PC-9 (cell line): ENCODE results near the gene PLEKHG4B. TPM values are rescaled to one million over a fixed set of nuclear protein-coding genes. Genes with fewer than 3 reads are reported as not detected.

Experiments used
- BruUV-seq: library from RNA; stranded (reverse); fragments of 400-500 nt; replicated peaks from 2 replicates; lab custom pipeline; 2021; lab: Mats Ljungman, UMichigan
- CTCF ChIA-PET: fragments of 300-600 bp; sonication (Branson Sonifier 250); formaldehyde crosslinking; loops from one replicate; lab custom pipeline; 2022; ENCODE audit warnings: antibody characterized with exemption; lab: Charles Lee
- POLR2A ChIA-PET: fragments of 300-600 bp; sonication (Branson Sonifier 250); formaldehyde crosslinking; loops from one replicate; lab custom pipeline; 2022; ENCODE audit warnings: antibody characterized with exemption; ENCODE audit not compliant: unreplicated experiment; lab: Charles Lee
- DNase-seq, 2 experiments: peaks; one replicate each; pipeline versions ENCODE4 v3.0.0 to v3.0.0-alpha.2; 2015 to 2022; ENCODE audit warnings: mixed read lengths in 1 of 2
- H2AFZ ChIP-seq: fragments of 200-600 bp; sonication (generic); 2 replicates; pipeline ENCODE4 v1.8.1; 2017; ENCODE audit warnings: antibody characterized with exemption
- H3F3A ChIP-seq: fragments of 200-600 bp; sonication (generic); 2 replicates; pipeline ENCODE4 v1.8.1; 2017; ENCODE audit warnings: antibody characterized with exemption, mild to moderate bottlenecking, low read depth; ENCODE audit not compliant: insufficient read depth
- H3K27ac ChIP-seq: fragments of 200-600 bp; sonication (generic); 2 replicates; pipeline ENCODE4 v1.6.1; 2016; ENCODE audit warnings: mixed run types
- H3K27me3 ChIP-seq: fragments of 200-600 bp; sonication (generic); 2 replicates; pipeline ENCODE4 v1.6.1; 2016; ENCODE audit warnings: low read depth, mixed run types; ENCODE audit not compliant: insufficient read depth
- H3K36me3 ChIP-seq: fragments of 200-600 bp; sonication (generic); 2 replicates; pipeline ENCODE4 v1.6.1; 2016; ENCODE audit warnings: low read depth, mixed run types
- H3K4me1 ChIP-seq: fragments of 200-600 bp; sonication (generic); replicated peaks from 2 replicates; pipeline ENCODE4 v1.6.1; 2016; ENCODE audit warnings: mixed run types; ENCODE audit not compliant: insufficient read depth
- H3K4me2 ChIP-seq: fragments of 200-600 bp; sonication (generic); 2 replicates; pipeline ENCODE4 v1.6.1; 2017; ENCODE audit warnings: mixed run types
- H3K4me3 ChIP-seq: fragments of 200-600 bp; sonication (generic); 2 replicates; pipeline ENCODE4 v1.6.1; 2016; ENCODE audit warnings: mixed run types
- H3K79me2 ChIP-seq: fragments of 200-600 bp; sonication (generic); 2 replicates; pipeline ENCODE4 v1.6.1; 2017; ENCODE audit warnings: low read depth, mixed run types
- H3K9me2 ChIP-seq: fragments of 200-600 bp; sonication (generic); 2 replicates; pipeline ENCODE4 v1.8.1; 2017; ENCODE audit warnings: mild to moderate bottlenecking; ENCODE audit not compliant: insufficient read depth
- H3K9me3 ChIP-seq: fragments of 200-600 bp; sonication (generic); 2 replicates; pipeline ENCODE4 v1.8.1; 2016; ENCODE audit warnings: low read depth; ENCODE audit not compliant: insufficient read depth
- H4K20me1 ChIP-seq: fragments of 200-600 bp; sonication (generic); 2 replicates; pipeline ENCODE4 v1.8.1; 2017; ENCODE audit not compliant: insufficient read depth
- CTCF ChIP-seq: fragments of 200-600 bp; sonication (generic); conservative IDR thresholded peaks from 2 replicates; pipeline ENCODE4 v1.6.1; 2017; ENCODE audit warnings: mixed run types, antibody characterized with exemption, mild to moderate bottlenecking, moderate library complexity
- EZH2 ChIP-seq: fragments of 200-600 bp; sonication (generic); IDR thresholded peaks from 2 replicates; pipeline ENCODE4 v1.8.0; 2017; ENCODE audit warnings: antibody characterized with exemption, low read depth
- intact Hi-C: fragments of 100-400 bp; cut with micrococcal nuclease; formaldehyde crosslinking; loops from one replicate; pipeline ENCODE4 v1.10.0; 2022; ENCODE audit not compliant: unreplicated experiment
- total RNA-seq: library from RNA; stranded (reverse); gene quantifications from 2 replicates; pipeline ENCODE4 v1.2.3, GENCODE V29; 2021

Gene PLEKHG4B
- total RNA-seq, 1 experiment from 2014 or later = not detected

GRCh38 chr5:126806-127205 is 34.8 kb downstream of the PLEKHG4B start:
- DNase-seq = no peak
- H3K36me3 ChIP-seq = no peaks in the 10 kb centered on the region
- no peaks in the 10 kb centered on the region for H3K4me1 ChIP-seq
- H3K79me2 ChIP-seq = no peaks in the 10 kb centered on the region
- intact Hi-C loops = no loop called here
- CTCF ChIA-PET = no interaction called here
- peaks cover 81% of the 10 kb centered on the region for H3K27me3 ChIP-seq
- H3K4me3 ChIP-seq = no peak overlapping the region
- no TSS peak for BruUV-seq
- POLR2A ChIA-PET = no interaction called here
- no peak overlapping the region for H3K27ac ChIP-seq
- no peak overlapping the region for H2AFZ ChIP-seq
- peaks cover 8% of the 10 kb centered on the region; the same call in 1 of the 2 replicates for H3K9me3 ChIP-seq
- no peaks in the 10 kb centered on the region for H4K20me1 ChIP-seq
- H3F3A ChIP-seq = no peaks in the 10 kb centered on the region
- TF ChIP-seq EZH2 (no peak), CTCF (no peak)
- H3K9me2 ChIP-seq = no peaks in the 10 kb centered on the region
- H3K4me2 ChIP-seq = no peak overlapping the region

- ChIA-PET CTCF (no interaction called here), POLR2A (no interaction called here)
- Histone ChIP-seq H3K4me3 (no peak overlapping the region), H3K9me2 (no peaks in the 10 kb centered on the region), H3K27ac (no peak overlapping the region), H2AFZ (no peak overlapping the region), H3K9me3 (0 out of 2 replicates have a peak, but pooled peaks cover 5% of the 10 kb centered on the region), H4K20me1 (no peaks in the 10 kb centered on the region), H3K4me1 (no peaks in the 10 kb centered on the region), H3K36me3 (no peaks in the 10 kb centered on the region), H3K79me2 (no peaks in the 10 kb centered on the region), H3K27me3 (peaks cover 92% of the 10 kb centered on the region), H3K4me2 (no peak overlapping the region), H3F3A (no peaks in the 10 kb centered on the region)
- DNase-seq = no peak
- TF ChIP-seq EZH2 (no peak), CTCF (no peak)
- no TSS peak for BruUV-seq
- intact Hi-C loops = no loop called here
These were observed 35.9 kb downstream of the PLEKHG4B start for GRCh38 chr5:127886-128285.

GRCh38 chr5:128446-128845 is 36.5 kb downstream of the PLEKHG4B start:
- Histone ChIP-seq H3K27me3 (peaks cover 93% of the 10 kb centered on the region), H3K36me3 (no peaks in the 10 kb centered on the region), H4K20me1 (no peaks in the 10 kb centered on the region), H3K4me1 (no peaks in the 10 kb centered on the region), H3K4me3 (no peak overlapping the region), H3K27ac (no peak overlapping the region), H3K79me2 (no peaks in the 10 kb centered on the region), H3K4me2 (no peak overlapping the region), H3K9me3 (0 out of 2 replicates have a peak, but pooled peaks cover 5% of the 10 kb centered on the region), H3K9me2 (no peaks in the 10 kb centered on the region), H2AFZ (no peak overlapping the region), H3F3A (no peaks in the 10 kb centered on the region)
- BruUV-seq = no TSS peak
- DNase-seq = no peak
- CTCF ChIA-PET = no interaction called here
- TF ChIP-seq CTCF (no peak), EZH2 (no peak)
- intact Hi-C loops = no loop called here
- POLR2A ChIA-PET = no interaction called here
